GM12873 (cell line): ENCODE data around the gene BMP3.

Source experiments
- TF ChIP-seq, protein P1 (sequence below): IDR thresholded peaks from 2 replicates; pipeline ENCODE4 v1.5.1; 2012; ENCODE audit warnings: low read depth, mild to moderate bottlenecking, moderate library complexity, low read length, control low read depth; ENCODE audit not compliant: insufficient read depth; ENCODE audit errors: missing control alignments

Gene BMP3, protein sequence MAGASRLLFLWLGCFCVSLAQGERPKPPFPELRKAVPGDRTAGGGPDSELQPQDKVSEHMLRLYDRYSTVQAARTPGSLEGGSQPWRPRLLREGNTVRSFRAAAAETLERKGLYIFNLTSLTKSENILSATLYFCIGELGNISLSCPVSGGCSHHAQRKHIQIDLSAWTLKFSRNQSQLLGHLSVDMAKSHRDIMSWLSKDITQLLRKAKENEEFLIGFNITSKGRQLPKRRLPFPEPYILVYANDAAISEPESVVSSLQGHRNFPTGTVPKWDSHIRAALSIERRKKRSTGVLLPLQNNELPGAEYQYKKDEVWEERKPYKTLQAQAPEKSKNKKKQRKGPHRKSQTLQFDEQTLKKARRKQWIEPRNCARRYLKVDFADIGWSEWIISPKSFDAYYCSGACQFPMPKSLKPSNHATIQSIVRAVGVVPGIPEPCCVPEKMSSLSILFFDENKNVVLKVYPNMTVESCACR

DNA sequence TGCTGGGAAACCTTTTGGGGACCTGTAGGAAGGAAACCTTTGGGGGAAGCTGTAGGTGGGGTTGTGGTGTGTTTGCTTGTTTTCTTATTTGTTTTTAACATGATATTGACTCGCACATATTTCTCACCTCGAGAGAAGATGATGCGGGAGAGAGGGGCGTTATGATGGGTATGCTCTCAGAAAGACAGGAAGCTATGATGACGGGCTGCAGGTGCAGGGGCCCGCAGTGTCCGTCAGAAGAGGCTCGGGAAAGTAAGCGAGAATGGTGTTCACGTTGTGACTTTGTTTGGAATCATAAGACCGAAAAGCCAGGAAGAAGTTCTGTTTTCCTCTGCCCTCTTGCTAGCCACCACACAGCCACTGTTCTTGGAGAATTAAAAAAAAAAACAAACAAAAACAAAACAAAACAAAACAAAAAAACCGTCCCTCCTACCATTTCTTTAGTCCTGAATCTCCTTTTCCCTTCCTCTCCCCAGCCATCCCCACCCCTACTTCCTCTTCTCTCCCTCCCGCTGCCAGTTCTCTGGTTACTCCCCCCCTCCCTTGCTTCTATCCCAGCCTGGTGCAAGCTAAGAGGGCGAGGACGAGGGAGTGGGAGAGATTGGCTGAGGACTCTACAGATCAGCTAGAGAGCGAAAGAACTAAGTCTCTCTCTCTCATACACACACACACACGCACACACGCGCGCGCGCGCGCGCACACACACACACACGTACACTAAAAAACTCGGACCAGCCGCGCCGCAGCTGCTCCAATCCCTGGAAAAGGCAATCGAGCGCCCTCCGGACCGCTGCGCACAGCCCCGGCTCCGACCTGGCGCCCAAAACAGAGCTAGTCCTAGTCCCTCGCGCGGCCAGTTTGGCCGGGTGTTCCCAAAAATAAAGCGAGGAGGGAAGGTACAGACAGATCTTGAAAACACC lies at the start of gene BMP3:
Gene BMP3 (plus strand): TSS at position 648 of the 920 bp plus-strand sequence. CDS start 577 bp downstream, outside the sequence.
- TF ChIP-seq, protein P1, sequence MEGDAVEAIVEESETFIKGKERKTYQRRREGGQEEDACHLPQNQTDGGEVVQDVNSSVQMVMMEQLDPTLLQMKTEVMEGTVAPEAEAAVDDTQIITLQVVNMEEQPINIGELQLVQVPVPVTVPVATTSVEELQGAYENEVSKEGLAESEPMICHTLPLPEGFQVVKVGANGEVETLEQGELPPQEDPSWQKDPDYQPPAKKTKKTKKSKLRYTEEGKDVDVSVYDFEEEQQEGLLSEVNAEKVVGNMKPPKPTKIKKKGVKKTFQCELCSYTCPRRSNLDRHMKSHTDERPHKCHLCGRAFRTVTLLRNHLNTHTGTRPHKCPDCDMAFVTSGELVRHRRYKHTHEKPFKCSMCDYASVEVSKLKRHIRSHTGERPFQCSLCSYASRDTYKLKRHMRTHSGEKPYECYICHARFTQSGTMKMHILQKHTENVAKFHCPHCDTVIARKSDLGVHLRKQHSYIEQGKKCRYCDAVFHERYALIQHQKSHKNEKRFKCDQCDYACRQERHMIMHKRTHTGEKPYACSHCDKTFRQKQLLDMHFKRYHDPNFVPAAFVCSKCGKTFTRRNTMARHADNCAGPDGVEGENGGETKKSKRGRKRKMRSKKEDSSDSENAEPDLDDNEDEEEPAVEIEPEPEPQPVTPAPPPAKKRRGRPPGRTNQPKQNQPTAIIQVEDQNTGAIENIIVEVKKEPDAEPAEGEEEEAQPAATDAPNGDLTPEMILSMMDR: no peak

DNA sequence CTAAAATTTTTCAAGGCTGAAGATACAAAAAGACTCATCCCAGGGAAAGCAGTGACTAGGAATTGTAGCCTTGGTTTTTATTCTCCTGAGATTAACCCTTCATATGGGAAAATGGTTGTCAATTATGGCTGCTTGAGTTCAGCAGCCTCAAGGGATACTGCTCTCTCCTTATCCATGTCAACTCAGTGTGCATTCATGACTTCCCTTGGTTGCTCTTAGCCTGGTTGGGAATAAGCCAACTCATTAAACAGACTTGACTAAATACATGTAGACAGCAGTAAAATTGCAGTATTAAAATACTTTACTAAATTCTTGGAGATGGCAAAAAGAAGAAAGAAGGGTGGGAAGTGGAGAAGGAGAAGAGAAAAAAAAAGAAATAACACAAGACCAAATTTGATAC lies 44.5 kb upstream of the BMP3 start:
- TF ChIP-seq, protein P1: no peak

DNA sequence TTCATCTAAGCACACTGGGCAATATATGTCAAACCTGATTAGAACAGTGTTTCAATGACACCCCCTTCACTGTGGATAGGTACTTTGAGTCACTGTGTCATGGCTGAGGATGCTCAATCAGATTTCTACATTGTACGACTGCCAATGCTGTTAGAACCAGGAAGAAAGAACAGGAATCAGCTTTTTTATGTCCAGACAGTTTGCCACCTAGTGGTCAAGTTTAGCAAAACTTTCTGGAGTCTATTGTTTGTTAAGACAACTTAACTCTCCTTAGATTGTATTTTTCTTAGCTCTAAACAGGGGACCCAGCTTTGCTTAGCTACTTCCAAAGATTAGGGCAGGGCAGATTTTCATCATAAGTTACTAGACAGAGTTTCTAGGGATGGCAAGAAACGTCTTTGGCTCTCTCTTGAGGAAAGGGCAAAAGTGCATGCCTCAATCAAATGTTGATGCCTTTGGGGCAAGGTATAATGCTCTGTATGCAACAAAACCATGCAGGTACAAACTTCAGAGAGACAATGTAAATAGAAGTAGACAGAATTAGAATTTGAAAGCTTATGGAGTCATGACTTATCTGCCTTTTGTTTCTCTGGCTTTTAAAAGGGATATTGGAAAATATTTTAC lies 40.5 kb upstream of the BMP3 start:
- TF ChIP-seq, protein P1: peak; percentile 72

DNA sequence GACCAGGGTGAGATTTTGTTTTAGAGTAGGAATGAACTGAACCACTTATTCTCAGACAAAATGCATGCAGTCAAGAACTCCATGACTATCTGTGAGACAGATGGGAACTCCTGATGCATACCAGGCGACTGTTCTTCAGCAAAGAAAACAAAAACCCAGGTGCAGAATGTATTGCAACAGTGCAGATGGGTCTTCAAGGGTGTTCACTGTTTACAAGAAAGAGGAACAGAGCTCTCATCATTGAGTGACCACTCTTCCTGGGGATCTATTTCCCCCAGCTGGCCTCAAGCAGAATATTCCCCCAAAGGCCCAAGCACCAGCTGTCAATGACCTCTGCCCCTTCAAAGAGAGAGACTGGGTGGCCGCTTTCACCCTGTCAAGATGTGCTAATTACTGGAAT lies 39.7 kb upstream of the BMP3 start:
- TF ChIP-seq, protein P1: no peak

DNA sequence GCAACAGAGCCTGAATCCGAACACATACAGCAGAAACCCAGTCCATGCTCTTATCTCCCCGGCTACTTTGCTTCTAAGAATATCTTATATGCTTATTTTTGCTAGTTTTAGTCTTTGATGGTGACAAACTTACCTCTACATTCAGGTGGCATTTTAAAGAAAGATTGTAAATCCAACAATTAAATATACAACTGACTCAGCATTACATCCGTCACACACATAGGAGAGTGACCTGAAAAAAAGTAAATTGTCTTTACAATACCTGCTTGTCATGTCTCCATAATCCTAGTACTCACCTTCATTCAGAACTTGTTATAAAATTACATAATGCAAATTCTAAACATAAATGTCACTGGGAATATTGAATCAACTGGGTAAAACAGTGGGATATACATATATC lies 30.6 kb upstream of the BMP3 start:
- TF ChIP-seq, protein P1: no peak

DNA sequence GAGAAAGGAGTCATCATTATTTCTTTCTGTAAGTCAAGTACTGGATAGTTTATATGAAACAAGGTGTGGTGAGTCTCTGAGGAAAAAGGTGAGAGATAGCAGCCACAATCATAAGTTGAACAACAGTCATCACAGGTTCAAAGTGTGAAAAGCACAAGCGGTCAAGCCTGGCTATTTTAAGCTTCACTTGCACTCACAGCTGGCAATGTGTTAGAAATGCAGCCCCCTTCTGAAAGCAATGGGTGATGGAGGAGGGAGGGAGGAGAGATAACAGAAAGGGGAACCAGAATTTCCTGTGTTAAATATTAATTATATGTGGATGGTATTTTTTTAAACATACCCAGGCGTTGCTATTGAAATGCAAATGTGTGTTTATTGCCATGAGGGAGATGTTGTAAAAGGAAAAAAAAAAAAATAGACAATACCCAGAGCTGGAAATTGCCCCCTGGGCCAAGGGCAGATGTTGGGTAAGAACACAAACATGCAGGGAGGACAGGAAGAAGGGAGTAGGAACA lies 26.9 kb upstream of the BMP3 start:
- TF ChIP-seq, protein P1: no peak
